ENCODE measurements around the gene DDX21.

- TF ChIP-seq CTCF (IDR thresholded peaks at IDR 0.05; ENCODE audit: extremely low read depth in 1 of 2, insufficient read depth in 1 of 2, low read depth in 1 of 2, low read length in 2 of 2) = no peak
- no peak for TF ChIP-seq POLR2A (IDR thresholded peaks at IDR 0.05; ENCODE audit: low read depth, low read length)
These were observed 30.5 kb upstream of the DDX21 start for GRCh38 chr10:68925489-68925888.

Data from endothelial cell of umbilical vein (primary cell).